Panc1 (cell line): ENCODE results near the gene CSNK2A2.

Experiments
- CTCF ChIP-seq: fragments of 450-650 bp; IDR thresholded peaks from 2 replicates; pipeline ENCODE4 v1.5.1; 2017; ENCODE audit warnings: mild to moderate bottlenecking
- POLR2AphosphoS5 ChIP-seq: IDR thresholded peaks from 2 replicates; pipeline ENCODE4 v1.6.1; 2012; ENCODE audit warnings: mild to moderate bottlenecking, low read depth, low read length, moderate library complexity
- TCF7L2 ChIP-seq: IDR thresholded peaks from 2 replicates; pipeline ENCODE4 v1.6.1; 2011; ENCODE audit warnings: mild to moderate bottlenecking, low read depth, low read length, inconsistent platforms
- TF ChIP-seq, protein P1 (sequence below), 2 experiments: IDR thresholded peaks; 2 replicates each; pipeline ENCODE4 v1.6.1; 2011 to 2012; ENCODE audit warnings: low read depth in 2 of 2, control low read depth in 1 of 2, low read length in 1 of 2, mild to moderate bottlenecking in 1 of 2, moderate library complexity in 1 of 2; ENCODE audit not compliant: insufficient read depth in 1 of 2

- no peak for TF ChIP-seq CTCF
- no peak for TF ChIP-seq POLR2AphosphoS5
- TF ChIP-seq, protein P1, sequence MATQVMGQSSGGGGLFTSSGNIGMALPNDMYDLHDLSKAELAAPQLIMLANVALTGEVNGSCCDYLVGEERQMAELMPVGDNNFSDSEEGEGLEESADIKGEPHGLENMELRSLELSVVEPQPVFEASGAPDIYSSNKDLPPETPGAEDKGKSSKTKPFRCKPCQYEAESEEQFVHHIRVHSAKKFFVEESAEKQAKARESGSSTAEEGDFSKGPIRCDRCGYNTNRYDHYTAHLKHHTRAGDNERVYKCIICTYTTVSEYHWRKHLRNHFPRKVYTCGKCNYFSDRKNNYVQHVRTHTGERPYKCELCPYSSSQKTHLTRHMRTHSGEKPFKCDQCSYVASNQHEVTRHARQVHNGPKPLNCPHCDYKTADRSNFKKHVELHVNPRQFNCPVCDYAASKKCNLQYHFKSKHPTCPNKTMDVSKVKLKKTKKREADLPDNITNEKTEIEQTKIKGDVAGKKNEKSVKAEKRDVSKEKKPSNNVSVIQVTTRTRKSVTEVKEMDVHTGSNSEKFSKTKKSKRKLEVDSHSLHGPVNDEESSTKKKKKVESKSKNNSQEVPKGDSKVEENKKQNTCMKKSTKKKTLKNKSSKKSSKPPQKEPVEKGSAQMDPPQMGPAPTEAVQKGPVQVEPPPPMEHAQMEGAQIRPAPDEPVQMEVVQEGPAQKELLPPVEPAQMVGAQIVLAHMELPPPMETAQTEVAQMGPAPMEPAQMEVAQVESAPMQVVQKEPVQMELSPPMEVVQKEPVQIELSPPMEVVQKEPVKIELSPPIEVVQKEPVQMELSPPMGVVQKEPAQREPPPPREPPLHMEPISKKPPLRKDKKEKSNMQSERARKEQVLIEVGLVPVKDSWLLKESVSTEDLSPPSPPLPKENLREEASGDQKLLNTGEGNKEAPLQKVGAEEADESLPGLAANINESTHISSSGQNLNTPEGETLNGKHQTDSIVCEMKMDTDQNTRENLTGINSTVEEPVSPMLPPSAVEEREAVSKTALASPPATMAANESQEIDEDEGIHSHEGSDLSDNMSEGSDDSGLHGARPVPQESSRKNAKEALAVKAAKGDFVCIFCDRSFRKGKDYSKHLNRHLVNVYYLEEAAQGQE (IDR thresholded peaks at IDR 0.05; ENCODE audit: insufficient read depth in 1 of 2, low read depth in 2 of 2, low read length in 1 of 2) = no peak
- no peak for TF ChIP-seq TCF7L2
Measured at GRCh38 chr16:58205276-58206036, 7.5 kb upstream of the CSNK2A2 start.
